ENCODE results near the gene DYNLT4.
A peak's percentile ranks its signal among the peaks of the same experiment; 100 is the strongest.
"Not testable (repeated sequence)": the region's sequence is repeated elsewhere in the genome, so short reads cannot be mapped to it uniquely, and the experiment has no call there.

The DYNLT4 gene

GRCh38 chr1:44806704-44807363 is at the start of gene DYNLT4:
DYNLT4 (minus strand) TSS chr1:44807351; CDS start chr1:44806668, 683 bp downstream.
- peak; percentile 40 for FAIRE-seq
- DNase-seq (ENCODE audit: low spot score), result no peak

GRCh38 chr1:44855742-44856141 is 48.6 kb upstream of the DYNLT4 start:
- no peak for FAIRE-seq

GRCh38 chr1:44854970-44855369 is 47.8 kb upstream of the DYNLT4 start:
- DNase-seq (ENCODE audit: low spot score) (no peak), FAIRE-seq (no peak)

More at GRCh38 chr1:44855742-44856141, 48.6 kb upstream of the DYNLT4 start:
- DNase-seq (ENCODE audit: low spot score), result no peak

GRCh38 chr1:44853201-44853600 is 46.0 kb upstream of the DYNLT4 start:
- DNase-seq (ENCODE audit: low spot score) (no peak), FAIRE-seq (no peak)

- FAIRE-seq (no peak), DNase-seq (ENCODE audit: low spot score) (no peak)
Observed at GRCh38 chr1:44851308-44851707, 44.2 kb upstream of the DYNLT4 start.

GRCh38 chr1:44849575-44850132 is 42.5 kb upstream of the DYNLT4 start:
- no peak for DNase-seq (ENCODE audit: low spot score)
- FAIRE-seq, result no peak

- FAIRE-seq, result no peak
Observed at GRCh38 chr1:44848456-44849181, 41.5 kb upstream of the DYNLT4 start.

GRCh38 chr1:44847845-44848244 is 40.7 kb upstream of the DYNLT4 start:
- FAIRE-seq, result no peak
- no peak for DNase-seq (ENCODE audit: low spot score)

More at GRCh38 chr1:44848456-44849181, 41.5 kb upstream of the DYNLT4 start:
- no peak for DNase-seq (ENCODE audit: low spot score)

- FAIRE-seq, result no peak
- no peak for DNase-seq (ENCODE audit: low spot score)
Observed at GRCh38 chr1:44846985-44847384, 39.8 kb upstream of the DYNLT4 start.

- FAIRE-seq, result no peak
Observed at GRCh38 chr1:44842862-44843655, 35.9 kb upstream of the DYNLT4 start, which contains the start of gene PTCH2. PTCH2 (minus strand) TSS chr1:44843253; CDS start chr1:44842932, 321 bp downstream.

GRCh38 chr1:44842486-44842861 is 35.3 kb upstream of the DYNLT4 start:
- DNase-seq (ENCODE audit: low spot score) (no peak), FAIRE-seq (no peak)

More at GRCh38 chr1:44842862-44843655, 35.9 kb upstream of the DYNLT4 start, which contains the start of gene PTCH2:
- DNase-seq (ENCODE audit: low spot score), result peak; percentile 91

GRCh38 chr1:44839576-44839975 is 32.4 kb upstream of the DYNLT4 start:
- DNase-seq (ENCODE audit: low spot score) (no peak), FAIRE-seq (peak; percentile 30)

- FAIRE-seq; DNase-seq (ENCODE audit: low spot score): not testable (repeated sequence)
Observed at GRCh38 chr1:44838294-44838693, 31.1 kb upstream of the DYNLT4 start.

GRCh38 chr1:44835738-44836675 is 28.9 kb upstream of the DYNLT4 start:
- DNase-seq (ENCODE audit: low spot score) (peak; percentile 84), FAIRE-seq (peak; percentile 92)

- FAIRE-seq, result no peak
Observed at GRCh38 chr1:44834328-44834727, 27.2 kb upstream of the DYNLT4 start.

GRCh38 chr1:44832056-44832705 is 25.0 kb upstream of the DYNLT4 start:
- FAIRE-seq (no peak), DNase-seq (ENCODE audit: low spot score) (no peak)

More at GRCh38 chr1:44834328-44834727, 27.2 kb upstream of the DYNLT4 start:
- no peak for DNase-seq (ENCODE audit: low spot score)

GRCh38 chr1:44831516-44831915 is 24.4 kb upstream of the DYNLT4 start:
- DNase-seq (ENCODE audit: low spot score), result no peak
- no peak for FAIRE-seq

GRCh38 chr1:44830900-44831304 is 23.8 kb upstream of the DYNLT4 start:
- no peak for DNase-seq (ENCODE audit: low spot score)
- FAIRE-seq, result no peak

- FAIRE-seq (no peak), DNase-seq (ENCODE audit: low spot score) (no peak)
Observed at GRCh38 chr1:44829506-44830384, 22.6 kb upstream of the DYNLT4 start.

Measured in urothelium cell line (cell line).